ENCODE data around the gene PACSIN1. TPM values are rescaled to one million over a fixed set of nuclear protein-coding genes. Genes with fewer than 3 reads are reported as not detected.

Gene PACSIN1
- total RNA-seq, 3 donors from 2014 or later (not counting 1 experiment from before 2014, with no cell fraction given), result 2.2 to 6.6 (median 3.9) TPM

DNA sequence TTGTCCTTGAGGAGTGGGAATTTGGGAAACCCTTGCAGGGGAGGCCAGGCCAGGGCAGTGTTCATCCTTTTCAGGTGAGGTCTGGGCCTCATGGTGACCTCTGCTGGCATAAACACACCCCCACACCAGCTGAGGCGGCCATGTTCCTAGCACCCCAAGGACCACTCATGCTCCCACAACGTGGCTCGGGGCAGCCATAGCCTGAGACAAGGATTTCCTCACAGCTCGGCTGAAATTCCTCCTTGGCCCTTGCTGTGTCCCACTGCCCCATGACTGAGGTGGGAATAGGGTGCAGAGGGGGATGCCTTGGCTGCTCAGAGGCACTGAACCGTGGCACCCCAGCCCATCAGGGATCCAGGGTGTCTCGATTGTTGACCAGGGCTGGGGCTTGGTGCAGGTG is 117.6 kb downstream of the PACSIN1 start:
- no peak overlapping the region for H3K4me3 Mint-ChIP-seq
- DNase-seq (peak in 1 of 2 donors; percentile 40), ATAC-seq (no peak)
- no peaks in the 10 kb centered on the region for H3K36me3 Mint-ChIP-seq
- no peak overlapping the region for H3K27ac Mint-ChIP-seq
- Histone ChIP-seq H3K4me3 (ENCODE audit: low read length) (no peak overlapping the region), H3K9me3 (ENCODE audit: control insufficient read depth, insufficient read depth, low read length) (no peaks in the 10 kb centered on the region), H3K36me3 (ENCODE audit: control insufficient read depth, insufficient read depth, low read length) (peaks cover 16% of the 10 kb centered on the region), H3K4me1 (ENCODE audit: control insufficient read depth, insufficient read depth, low read length) (no peaks in the 10 kb centered on the region), H3K27ac (ENCODE audit: low read length) (no peak overlapping the region), H3K27me3 (ENCODE audit: control insufficient read depth, insufficient read depth, low read length) (no peaks in the 10 kb centered on the region)
- 96% methylated on average over 6 of the region's 6 CpGs for WGBS (ENCODE audit: insufficient coverage)
- no peaks in the 10 kb centered on the region for H3K27me3 Mint-ChIP-seq (ENCODE audit: low read depth in 2 of 2)
- H3K4me1 Mint-ChIP-seq, result peaks cover 0 to 22% of the 10 kb centered on the region in 2 donors
- TF ChIP-seq, protein P1, sequence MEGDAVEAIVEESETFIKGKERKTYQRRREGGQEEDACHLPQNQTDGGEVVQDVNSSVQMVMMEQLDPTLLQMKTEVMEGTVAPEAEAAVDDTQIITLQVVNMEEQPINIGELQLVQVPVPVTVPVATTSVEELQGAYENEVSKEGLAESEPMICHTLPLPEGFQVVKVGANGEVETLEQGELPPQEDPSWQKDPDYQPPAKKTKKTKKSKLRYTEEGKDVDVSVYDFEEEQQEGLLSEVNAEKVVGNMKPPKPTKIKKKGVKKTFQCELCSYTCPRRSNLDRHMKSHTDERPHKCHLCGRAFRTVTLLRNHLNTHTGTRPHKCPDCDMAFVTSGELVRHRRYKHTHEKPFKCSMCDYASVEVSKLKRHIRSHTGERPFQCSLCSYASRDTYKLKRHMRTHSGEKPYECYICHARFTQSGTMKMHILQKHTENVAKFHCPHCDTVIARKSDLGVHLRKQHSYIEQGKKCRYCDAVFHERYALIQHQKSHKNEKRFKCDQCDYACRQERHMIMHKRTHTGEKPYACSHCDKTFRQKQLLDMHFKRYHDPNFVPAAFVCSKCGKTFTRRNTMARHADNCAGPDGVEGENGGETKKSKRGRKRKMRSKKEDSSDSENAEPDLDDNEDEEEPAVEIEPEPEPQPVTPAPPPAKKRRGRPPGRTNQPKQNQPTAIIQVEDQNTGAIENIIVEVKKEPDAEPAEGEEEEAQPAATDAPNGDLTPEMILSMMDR (IDR thresholded peaks at IDR 0.05), result peak; percentile 25
- intact Hi-C loops (cut with micrococcal nuclease), result no loop called here
- H3K9me3 Mint-ChIP-seq, result no peaks in the 10 kb centered on the region

DNA sequence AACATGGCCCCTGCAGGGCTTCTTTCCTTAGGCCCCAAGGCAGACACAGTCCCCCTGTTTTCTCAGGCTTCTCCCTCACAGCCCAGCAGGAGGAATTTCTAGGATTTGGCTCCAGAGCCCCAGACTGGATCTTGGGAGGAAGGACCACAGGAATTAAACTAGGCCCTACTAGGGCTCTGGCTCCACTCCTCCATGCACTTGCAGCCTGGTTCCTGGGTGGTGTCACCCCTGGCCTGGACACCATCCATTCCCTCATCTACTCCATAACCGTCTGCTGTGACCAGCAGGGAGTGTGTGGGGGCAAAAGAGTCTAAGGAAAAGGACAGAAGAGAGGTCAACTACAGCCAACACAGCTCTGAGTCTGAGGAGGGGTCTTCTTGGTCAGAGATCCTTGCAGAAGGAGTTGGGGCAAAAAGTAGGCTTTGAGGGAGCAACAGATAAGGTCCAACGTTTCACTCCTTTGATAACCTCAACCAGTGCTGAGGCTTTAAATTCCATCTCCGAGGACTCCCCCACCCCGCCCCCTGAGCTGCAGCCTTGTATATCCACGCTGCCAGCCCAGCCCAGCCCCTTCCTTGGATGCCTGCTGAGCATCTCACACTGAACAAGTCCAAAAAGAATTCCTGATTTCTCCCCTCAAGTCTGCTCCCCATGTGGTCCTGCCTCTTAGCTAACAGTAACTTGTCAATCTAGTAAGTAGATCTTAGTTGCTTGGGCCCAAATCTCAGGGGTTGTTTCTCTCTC is 118.2 kb downstream of the PACSIN1 start:
- H3K27me3 ChIP-seq (ENCODE audit: control insufficient read depth, insufficient read depth, low read length), result no peaks in the 10 kb centered on the region
- peak overlapping the region in 1 of 2 donors; percentile 57 for H3K27ac Mint-ChIP-seq
- H3K4me3 Mint-ChIP-seq, result no peak overlapping the region
- H3K4me1 Mint-ChIP-seq, result peaks cover 0 to 24% of the 10 kb centered on the region in 2 donors
- ATAC-seq, result no peak
- WGBS (ENCODE audit: insufficient coverage), result 92% methylated on average over 5 of the region's 5 CpGs
- H3K36me3 ChIP-seq (ENCODE audit: control insufficient read depth, insufficient read depth, low read length), result peaks cover 20% of the 10 kb centered on the region
- TF ChIP-seq, protein P1 (IDR thresholded peaks at IDR 0.05), result no peak
- H3K27ac ChIP-seq (ENCODE audit: low read length), result no peak overlapping the region
- H3K4me3 ChIP-seq (ENCODE audit: low read length), result no peak overlapping the region
- H3K36me3 Mint-ChIP-seq, result no peaks in the 10 kb centered on the region
- H3K9me3 ChIP-seq (ENCODE audit: control insufficient read depth, insufficient read depth, low read length), result no peaks in the 10 kb centered on the region
- intact Hi-C loops (cut with micrococcal nuclease), result no loop called here
- no peak for DNase-seq
- no peaks in the 10 kb centered on the region for H3K27me3 Mint-ChIP-seq (ENCODE audit: low read depth in 2 of 2)
- H3K9me3 Mint-ChIP-seq, result no peaks in the 10 kb centered on the region
- no peaks in the 10 kb centered on the region for H3K4me1 ChIP-seq (ENCODE audit: control insufficient read depth, insufficient read depth, low read length)

DNA sequence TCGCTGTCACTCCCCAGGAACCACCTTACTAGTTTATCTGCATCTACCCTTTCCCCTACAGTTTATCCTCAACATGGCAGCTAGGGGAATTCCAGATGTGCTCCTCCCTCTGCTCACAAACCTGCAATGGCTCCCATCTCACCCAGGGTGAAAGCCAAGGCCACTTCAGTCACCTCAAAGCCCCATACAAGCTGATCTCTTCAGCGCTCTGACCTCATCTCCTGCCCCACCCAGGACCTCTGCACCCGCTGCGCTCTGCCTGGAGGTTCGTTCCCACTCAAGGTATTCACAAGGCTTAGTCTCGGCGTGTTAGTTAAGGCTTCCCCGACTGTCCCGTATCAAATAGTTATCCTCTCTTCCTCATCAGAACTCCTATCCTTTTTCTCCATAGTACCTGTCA is 118.8 kb downstream of the PACSIN1 start:
- no peak for ATAC-seq
- Mint-ChIP-seq H3K9me3 (no peaks in the 10 kb centered on the region), H3K4me1 (peaks cover 5 to 30% of the 10 kb centered on the region in 2 donors), H3K27me3 (ENCODE audit: low read depth in 2 of 2) (no peaks in the 10 kb centered on the region), H3K36me3 (no peaks in the 10 kb centered on the region), H3K4me3 (no peak overlapping the region), H3K27ac (peak overlapping the region in 1 of 2 donors; percentile 57)
- Histone ChIP-seq H3K36me3 (ENCODE audit: control insufficient read depth, insufficient read depth, low read length) (peaks cover 26% of the 10 kb centered on the region), H3K27me3 (ENCODE audit: control insufficient read depth, insufficient read depth, low read length) (no peaks in the 10 kb centered on the region), H3K4me3 (ENCODE audit: low read length) (no peak overlapping the region), H3K4me1 (ENCODE audit: control insufficient read depth, insufficient read depth, low read length) (no peaks in the 10 kb centered on the region), H3K27ac (ENCODE audit: low read length) (no peak overlapping the region), H3K9me3 (ENCODE audit: control insufficient read depth, insufficient read depth, low read length) (no peaks in the 10 kb centered on the region)
- TF ChIP-seq, protein P1 (IDR thresholded peaks at IDR 0.05), result no peak
- 97% methylated on average over 9 of the region's 9 CpGs for WGBS (ENCODE audit: insufficient coverage)
- intact Hi-C loops (cut with micrococcal nuclease), result no loop called here
- DNase-seq, result peak in 1 of 2 donors; percentile 17

Other genes with a start within 250 kb of the PACSIN1 start
- 10 to 100 TPM; 63.1 to 84.2 (median 77.3) TPM for gene HMGA1, start 229.2 kb upstream of the PACSIN1 start, total RNA-seq
- gene SMIM29, start 217.1 kb upstream of the PACSIN1 start, total RNA-seq, result 10 to 100 TPM; 30.8 to 48.0 (median 39.7) TPM
- gene NUDT3, start 73.4 kb upstream of the PACSIN1 start, total RNA-seq, result 10 to 100 TPM; 22.0 to 26.3 (median 26.1) TPM
- gene RPS10, start 40.0 kb upstream of the PACSIN1 start, total RNA-seq, result 1,000 to 10,000 TPM in 2 of 3 donors, 100 to 1,000 TPM in 1; 916 to 1,058 (median 1,045) TPM
- under 1 TPM; 0.25 to 0.68 (median 0.45) TPM for gene SPDEF, start 90.3 kb downstream of the PACSIN1 start, total RNA-seq
- gene ILRUN, start 230.7 kb downstream of the PACSIN1 start, total RNA-seq, result 100 to 1,000 TPM in 1 of 3 donors, 10 to 100 TPM in 2; 91.2 to 101 (median 92.3) TPM